GM23338 (cell line): Measurements from ENCODE around the gene MYO5A. TPM values are rescaled to one million over a fixed set of nuclear protein-coding genes. Genes with fewer than 3 reads are reported as not detected.

Experiments
- ATAC-seq: fragments of 200-7000 bp; cut with Tn5 transposase; 3 replicates; pipeline ENCODE4 v1.9.1; 2020
- DNase-seq: peaks from one replicate; pipeline ENCODE4 v3.0.0-alpha.2; 2015; ENCODE audit warnings: low spot score
- H2AFZ ChIP-seq: fragments of 200-600 bp; sonication (generic); 2 replicates; pipeline ENCODE4 v1.8.0; 2016; ENCODE audit warnings: antibody characterized with exemption, mild to moderate bottlenecking, moderate library complexity
- H3F3A ChIP-seq: fragments of 200-600 bp; sonication (generic); replicated peaks from 2 replicates; pipeline ENCODE4 v1.8.0; 2017; ENCODE audit warnings: antibody characterized with exemption, mixed run types, low read depth
- H3K27ac ChIP-seq: fragments of 200-600 bp; sonication (generic); 2 replicates; pipeline ENCODE4 v1.6.1; 2016; ENCODE audit warnings: low read depth
- H3K27me3 ChIP-seq: fragments of 200-600 bp; sonication (generic); 2 replicates; pipeline ENCODE4 v1.8.0; 2016; ENCODE audit warnings: mild to moderate bottlenecking, mixed run types, moderate library complexity; ENCODE audit not compliant: insufficient read depth
- H3K36me3 ChIP-seq: fragments of 200-600 bp; sonication (generic); 2 replicates; pipeline ENCODE4 v1.8.0; 2016; ENCODE audit warnings: mild to moderate bottlenecking; ENCODE audit not compliant: insufficient read depth
- H3K4me1 ChIP-seq: fragments of 200-600 bp; sonication (generic); 2 replicates; pipeline ENCODE4 v1.8.0; 2016; ENCODE audit warnings: mild to moderate bottlenecking, moderate library complexity; ENCODE audit not compliant: insufficient read depth
- H3K4me2 ChIP-seq: fragments of 200-600 bp; sonication (generic); 2 replicates; pipeline ENCODE4 v1.7.1; 2017; ENCODE audit warnings: mixed run types
- H3K4me3 ChIP-seq: fragments of 200-600 bp; sonication (generic); 2 replicates; pipeline ENCODE4 v1.6.1; 2016; ENCODE audit warnings: mixed run types
- H3K79me2 ChIP-seq: fragments of 200-600 bp; sonication (generic); replicated peaks from 2 replicates; pipeline ENCODE4 v1.8.0; 2017; ENCODE audit warnings: mild to moderate bottlenecking; ENCODE audit not compliant: insufficient read depth
- H3K9me2 ChIP-seq: fragments of 200-600 bp; sonication (generic); 2 replicates; pipeline ENCODE4 v1.8.0; 2017; ENCODE audit not compliant: insufficient read depth
- H4K20me1 ChIP-seq: fragments of 200-600 bp; sonication (generic); replicated peaks from 2 replicates; pipeline ENCODE4 v1.8.0; 2017; ENCODE audit warnings: mild to moderate bottlenecking; ENCODE audit not compliant: insufficient read depth
- H3K27ac Mint-ChIP-seq: 2 replicates; pipeline ENCODE4 v1.8.0; 2020; ENCODE audit warnings: inconsistent platforms, mild to moderate bottlenecking, moderate library complexity, mixed read lengths
- H3K27me3 Mint-ChIP-seq: 3 replicates; pipeline ENCODE4 v1.8.0; 2022; ENCODE audit warnings: low read depth, mild to moderate bottlenecking, moderate library complexity, mixed read lengths, inconsistent platforms; ENCODE audit not compliant: insufficient read depth, poor library complexity
- H3K36me3 Mint-ChIP-seq: 3 replicates; pipeline ENCODE4 v1.8.0; 2021; ENCODE audit warnings: low read depth, mild to moderate bottlenecking, inconsistent platforms, moderate library complexity, mixed read lengths
- H3K4me1 Mint-ChIP-seq: 3 replicates; pipeline ENCODE4 v1.8.0; 2020; ENCODE audit warnings: mild to moderate bottlenecking, inconsistent platforms, mixed read lengths
- H3K4me3 Mint-ChIP-seq: 3 replicates; pipeline ENCODE4 v1.8.0; 2021; ENCODE audit warnings: moderate library complexity, mild to moderate bottlenecking, inconsistent platforms, mixed read lengths
- H3K9me3 Mint-ChIP-seq: 3 replicates; pipeline ENCODE4 v1.8.0; 2020; ENCODE audit warnings: moderate library complexity, mild to moderate bottlenecking, inconsistent platforms, mixed read lengths
- CREB1 ChIP-seq: fragments of 250-450 bp; sonication (Bioruptor Pico); IDR thresholded peaks from 2 replicates; pipeline ENCODE4 v1.5.0; 2020; ENCODE audit warnings: low read depth, mild to moderate bottlenecking, moderate library complexity
- ETS1 ChIP-seq: IDR thresholded peaks from 2 replicates; pipeline ENCODE4 v1.6.1; 2016; ENCODE audit warnings: antibody characterized with exemption
- EZH2 ChIP-seq: fragments of 200-600 bp; sonication (generic); IDR thresholded peaks from one replicate; pipeline ENCODE4 v1.8.0; 2017; ENCODE audit warnings: antibody characterized with exemption, mild to moderate bottlenecking, low read depth; ENCODE audit not compliant: unreplicated experiment
- EZH2phosphoT487 ChIP-seq: fragments of 200-600 bp; sonication (generic); IDR thresholded peaks from one replicate; pipeline ENCODE4 v1.8.1; 2018; ENCODE audit warnings: antibody characterized with exemption; ENCODE audit not compliant: unreplicated experiment
- JUNB ChIP-seq: IDR thresholded peaks from one replicate; pipeline ENCODE4 v1.6.1; 2016; ENCODE audit warnings: antibody characterized with exemption; ENCODE audit not compliant: unreplicated experiment
- NANOG ChIP-seq: IDR thresholded peaks from 2 replicates; pipeline ENCODE4 v1.6.1; 2016; ENCODE audit warnings: antibody characterized with exemption, borderline replicate concordance
- POLR2AphosphoS5 ChIP-seq: IDR thresholded peaks from 2 replicates; pipeline ENCODE4 v1.6.1; 2016; ENCODE audit warnings: antibody characterized with exemption, low read depth
- ZNF462 ChIP-seq: fragments of 250-450 bp; sonication (Bioruptor Pico); IDR thresholded peaks from 2 replicates; pipeline ENCODE4 v1.5.0; 2020; ENCODE audit warnings: mild to moderate bottlenecking, moderate library complexity
- polyA plus RNA-seq: library from polyadenylated mRNA; unstranded; fragments of >200 nt; fragmentation: Nextera tagmentation; extraction: Ambion mirVana; gene quantifications from 2 replicates; pipeline ENCODE4 v1.2.1, GENCODE V29; 2016
- total RNA-seq: library from RNA; depleted of rRNA; stranded (reverse); fragments of >200 nt; shearing (Covaris generic); gene quantifications from 2 replicates; pipeline ENCODE4 v1.2.3, GENCODE V29; 2014

Gene MYO5A
- total and polyA plus RNA-seq, 2 experiments from 2014 or later, result 5.7 to 31.8 TPM

GRCh38 chr15:52517014-52517413, 11.7 kb downstream of the MYO5A start:
- Histone ChIP-seq H3K27me3 (no peaks in the 10 kb centered on the region), H4K20me1 (no peaks in the 10 kb centered on the region), H3K4me1 (peaks cover 9% of the 10 kb centered on the region), H2AFZ (no peak overlapping the region), H3K36me3 (no peaks in the 10 kb centered on the region), H3F3A (no peaks in the 10 kb centered on the region), H3K79me2 (peaks cover 65% of the 10 kb centered on the region), H3K27ac (no peak overlapping the region), H3K4me3 (no peak overlapping the region), H3K4me2 (peak overlapping the region; percentile 25), H3K9me2 (no peaks in the 10 kb centered on the region)
- no peak overlapping the region for H3K4me3 Mint-ChIP-seq
- H3K27ac Mint-ChIP-seq, result no peak overlapping the region
- no peak for TF ChIP-seq NANOG
- TF ChIP-seq CREB1 (CRISPR knock-in tag), result no peak
- no peak for TF ChIP-seq POLR2AphosphoS5
- TF ChIP-seq ZNF462 (CRISPR knock-in tag), result no peak
- DNase-seq (no peak), ATAC-seq (no peak)
- H3K36me3 Mint-ChIP-seq, result no peaks in the 10 kb centered on the region
- H3K27me3 Mint-ChIP-seq, result no peaks in the 10 kb centered on the region
- H3K4me1 Mint-ChIP-seq, result peaks cover 4% of the 10 kb centered on the region; the same call in 1 of the 3 replicates
- no peaks in the 10 kb centered on the region for H3K9me3 Mint-ChIP-seq

- no peaks in the 10 kb centered on the region for H4K20me1 ChIP-seq
- TF ChIP-seq ETS1 (no peak), JUNB (no peak), POLR2AphosphoS5 (no peak), CREB1 (CRISPR knock-in tag) (no peak), EZH2 (no peak), EZH2phosphoT487 (no peak)
These were observed 13.3 kb downstream of the MYO5A start for GRCh38 chr15:52515343-52515742.

More at GRCh38 chr15:52515343-52515742, 13.3 kb downstream of the MYO5A start:
- H3K9me3 Mint-ChIP-seq, result no peaks in the 10 kb centered on the region
- Histone ChIP-seq H3K4me1 (peaks cover 14% of the 10 kb centered on the region), H3K4me2 (no peak overlapping the region), H2AFZ (no peak overlapping the region), H3K36me3 (no peaks in the 10 kb centered on the region), H3K4me3 (no peak overlapping the region), H3K79me2 (peaks cover 63% of the 10 kb centered on the region), H3K27ac (no peak overlapping the region), H3K27me3 (no peaks in the 10 kb centered on the region), H3K9me2 (no peaks in the 10 kb centered on the region), H3F3A (no peaks in the 10 kb centered on the region)
- no peak for ATAC-seq
- DNase-seq, result no peak
- H3K4me1 Mint-ChIP-seq, result peaks cover 8% of the 10 kb centered on the region; the same call in 2 of the 3 replicates
- H3K27me3 Mint-ChIP-seq, result no peaks in the 10 kb centered on the region
- no peak overlapping the region for H3K27ac Mint-ChIP-seq
- H3K36me3 Mint-ChIP-seq, result no peaks in the 10 kb centered on the region
- no peak overlapping the region for H3K4me3 Mint-ChIP-seq
